HG02981 (cell line): ENCODE measurements around the gene PCARE.

Experiments
- ATAC-seq: cut with Tn5 transposase; IDR thresholded peaks from one replicate; pipeline ENCODE4 v1.9.1; 2021; ENCODE audit warnings: mild to moderate bottlenecking, moderate library complexity; ENCODE audit not compliant: unreplicated experiment

PCARE gene

GRCh38 chr2:29039718-29040480 lies 34.4 kb downstream of the PCARE start:
- no peak for ATAC-seq

GRCh38 chr2:29035016-29035745 lies 39.1 kb downstream of the PCARE start:
- ATAC-seq, result no peak

- no peak for ATAC-seq
Measured at GRCh38 chr2:29033656-29034055, 40.7 kb downstream of the PCARE start.

- no peak for ATAC-seq
Measured at GRCh38 chr2:29033172-29033571, 41.2 kb downstream of the PCARE start.

GRCh38 chr2:29032189-29032588 lies 42.1 kb downstream of the PCARE start:
- no peak for ATAC-seq

GRCh38 chr2:29031046-29031445 lies 43.3 kb downstream of the PCARE start:
- no peak for ATAC-seq

GRCh38 chr2:29025711-29026110 lies 48.6 kb downstream of the PCARE start:
- ATAC-seq, result no peak

GRCh38 chr2:29024882-29025430 lies 49.4 kb downstream of the PCARE start:
- ATAC-seq, result no peak

GRCh38 chr2:29023188-29023587 lies 51.1 kb downstream of the PCARE start:
- no peak for ATAC-seq

GRCh38 chr2:29022679-29023078 lies 51.6 kb downstream of the PCARE start:
- ATAC-seq, result no peak

GRCh38 chr2:29021886-29022285 lies 52.4 kb downstream of the PCARE start:
- no peak for ATAC-seq

GRCh38 chr2:29017716-29018435 lies 56.4 kb downstream of the PCARE start:
- ATAC-seq, result no peak

- ATAC-seq, result no peak
Measured at GRCh38 chr2:29016504-29016903, 57.8 kb downstream of the PCARE start.

- ATAC-seq, result no peak
Measured at GRCh38 chr2:29015701-29016470, 58.4 kb downstream of the PCARE start.

GRCh38 chr2:29014811-29015421 lies 59.4 kb downstream of the PCARE start:
- ATAC-seq, result peak; percentile 62

GRCh38 chr2:29014331-29014730 lies 60.0 kb downstream of the PCARE start:
- ATAC-seq, result no peak

- ATAC-seq, result no peak
Measured at GRCh38 chr2:29013057-29013780, 61.1 kb downstream of the PCARE start.

GRCh38 chr2:29012211-29012681 lies 62.1 kb downstream of the PCARE start:
- no peak for ATAC-seq
